K562 (cell line): ENCODE results near the gene TTBK1. TPM values are rescaled to one million over a fixed set of nuclear protein-coding genes. Genes with fewer than 3 reads are reported as not detected.

ENCODE experiments used
- ATAC-seq: fragments of 200-7000 bp; cut with Tn5 transposase; 3 replicates; pipeline ENCODE4 v1.9.1; 2020; ENCODE audit warnings: moderate library complexity
- BruUV-seq: library from RNA; stranded (reverse); fragments of 400-500 nt; replicated peaks from 2 replicates; lab custom pipeline; 2021; lab: Mats Ljungman, UMichigan
- CTCF ChIA-PET: fragments of 300-600 bp; formaldehyde crosslinking; extraction: SDS; loops from one replicate; lab custom pipeline; 2021; ENCODE audit warnings: low intra/inter-chr PET ratio; lab: Yijun Ruan, JAX
- POLR2A ChIA-PET: fragments of 300-600, 350-650 bp; sonication (Branson Sonifier 250); formaldehyde crosslinking; extraction: SDS; loops from one replicate; lab custom pipeline; 2021; ENCODE audit warnings: antibody characterized with exemption, inconsistent platforms; lab: Yijun Ruan, JAX
- DNase-seq, 4 experiments: peaks; one replicate each; pipeline versions ENCODE4 v3.0.0 to v3.0.0-alpha.2; 2011 to 2018; ENCODE audit warnings: low spot score in 3 of 4, mixed read lengths in 3 of 4; ENCODE audit errors: extremely low read depth in 1 of 4
- FAIRE-seq: peaks from 2 replicates; lab custom pipeline; 2011; peaks lifted over from hg19 to GRCh38; lab: Jason Lieb, UNC
- H2AFZ ChIP-seq: 2 replicates; pipeline ENCODE4 v1.6.0; 2011; ENCODE audit warnings: low read depth, low read length, control low read depth, inconsistent platforms
- H3K27ac ChIP-seq: fragments of 200-600 bp; 3 replicates; pipeline ENCODE4 v1.8.0; 2011; ENCODE audit warnings: low read depth, mild to moderate bottlenecking, control low read depth, inconsistent platforms, low read length, moderate library complexity, mixed read lengths; ENCODE audit errors: extremely low read depth
- H3K27me3 ChIP-seq, 2 experiments: fragments of 300-600 bp in 1 of 2; 2 replicates in 1 of 2; 3 replicates in 1 of 2; pipeline versions ENCODE4 v1.6.0 to v1.8.0; 2011; ENCODE audit warnings: inconsistent platforms in 2 of 2, low read length in 2 of 2, mild to moderate bottlenecking in 1 of 2, mixed read lengths in 1 of 2, moderate library complexity in 1 of 2; ENCODE audit not compliant: control insufficient read depth in 2 of 2, insufficient read depth in 2 of 2
- H3K36me3 ChIP-seq: fragments of 300-600 bp; 3 replicates; pipeline ENCODE4 v1.8.0; 2011; ENCODE audit warnings: mild to moderate bottlenecking, low read length, inconsistent platforms; ENCODE audit not compliant: control insufficient read depth, insufficient read depth
- H3K4me1 ChIP-seq, 2 experiments: fragments of 200-600 bp in 1 of 2; replicated peaks in 1 of 2; 2 replicates in 1 of 2; 3 replicates in 1 of 2; pipeline versions ENCODE4 v1.5.1 to v1.8.0; 2011; ENCODE audit warnings: inconsistent platforms in 2 of 2, low read length in 2 of 2, mild to moderate bottlenecking in 1 of 2, mixed read lengths in 1 of 2, moderate library complexity in 1 of 2; ENCODE audit not compliant: control insufficient read depth in 2 of 2, insufficient read depth in 2 of 2
- H3K4me2 ChIP-seq: 2 replicates; pipeline ENCODE4 v1.6.1; 2011; ENCODE audit warnings: low read length, control low read depth, inconsistent platforms, mixed read lengths; ENCODE audit not compliant: insufficient read depth
- H3K4me3 ChIP-seq: fragments of 200-600 bp; sonication (generic), shearing (Covaris generic); 2 replicates; pipeline ENCODE4 v1.5.1; 2016; ENCODE audit warnings: control low read depth, inconsistent platforms
- H3K79me2 ChIP-seq: fragments of 200-600 bp; 3 replicates; pipeline ENCODE4 v1.8.0; 2011; ENCODE audit warnings: low read length, inconsistent platforms; ENCODE audit not compliant: control insufficient read depth, insufficient read depth
- H3K9ac ChIP-seq, 2 experiments: 2 replicates each; pipeline versions ENCODE4 v1.6.0 to v1.6.1; 2011; ENCODE audit warnings: low read depth in 2 of 2, low read length in 2 of 2, control low read depth in 1 of 2, inconsistent platforms in 1 of 2, mild to moderate bottlenecking in 1 of 2, mixed read lengths in 1 of 2; ENCODE audit not compliant: insufficient read depth in 1 of 2
- H3K9me1 ChIP-seq: one replicate; pipeline ENCODE4 v1.6.0; 2011; ENCODE audit warnings: inconsistent platforms, mild to moderate bottlenecking, low read length, moderate library complexity; ENCODE audit not compliant: control insufficient read depth, insufficient read depth
- H3K9me3 ChIP-seq: replicated peaks from 2 replicates; pipeline ENCODE4 v1.5.1; 2011; ENCODE audit warnings: low read depth, low read length, inconsistent platforms; ENCODE audit not compliant: control insufficient read depth, insufficient read depth
- H4K20me1 ChIP-seq: replicated peaks from 2 replicates; pipeline ENCODE4 v1.6.1; 2011; ENCODE audit warnings: low read length, inconsistent platforms, mixed read lengths; ENCODE audit not compliant: control insufficient read depth, insufficient read depth
- ARID4B ChIP-seq: sonication (generic); formaldehyde crosslinking; IDR thresholded peaks from 2 replicates; pipeline ENCODE4 v1.8.0; 2022; ENCODE audit warnings: mild to moderate bottlenecking, missing genetic modification reagents
- FOXK2 ChIP-seq, 2 experiments: fragments of 450-650 bp; IDR thresholded peaks in 1 of 2; conservative IDR thresholded peaks in 1 of 2; 2 replicates each; pipeline ENCODE4 v1.6.1; 2016; ENCODE audit warnings: low read depth in 2 of 2, mild to moderate bottlenecking in 1 of 2
- HDAC6 ChIP-seq: IDR thresholded peaks from 2 replicates; pipeline ENCODE4 v1.6.1; 2012; ENCODE audit warnings: low read depth, mild to moderate bottlenecking, control low read depth, inconsistent platforms, low read length, moderate library complexity
- NCOA1 ChIP-seq: fragments of 450-650 bp; IDR thresholded peaks from 2 replicates; pipeline ENCODE4 v1.6.1; 2016; ENCODE audit warnings: low read depth
- POLR2A ChIP-seq: fragments of 450-650 bp; conservative IDR thresholded peaks from 2 replicates; pipeline ENCODE4 v1.6.1; 2016
- POLR2G ChIP-seq: fragments of 200-400 bp; formaldehyde crosslinking; IDR thresholded peaks from 2 replicates; pipeline ENCODE4 v1.6.1; 2017; ENCODE audit warnings: low read depth, mild to moderate bottlenecking, antibody characterized with exemption, low read length, moderate library complexity
- ZBTB43 ChIP-seq: sonication (generic); formaldehyde crosslinking; IDR thresholded peaks from 2 replicates; pipeline ENCODE4 v1.8.0; 2023; ENCODE audit warnings: mild to moderate bottlenecking, missing genetic modification reagents
- WGBS: fragments of 100-300 bp; shearing (Covaris generic); methylation state at CpG from one replicate; pipeline ENCODE4 v1.1.6; 2016; ENCODE audit warnings: low coverage, mixed read lengths; ENCODE audit not compliant: insufficient coverage; ENCODE audit errors: missing lambda C conversion rate; 5-methylcytosine and 5-hydroxymethylcytosine counted together
- in situ Hi-C: fragments of 300-500 bp; cut with MboI; formaldehyde crosslinking; loops from 4 replicates; pipeline ENCODE4 v1.15.0; 2018; ENCODE audit warnings: inconsistent platforms, mixed read lengths
- intact Hi-C: fragments of 100-400 bp; cut with micrococcal nuclease; formaldehyde crosslinking; loops from 2 replicates; pipeline ENCODE4 v1.14.2; 2022
- polyA plus RNA-seq, 8 experiments: library from polyadenylated mRNA; depleted of rRNA in 4 of 8; stranded (reverse) in 5 of 8; unstranded in 3 of 8; fragments of >200 nt; fragmentation: Nextera tagmentation in 2 of 8; fragmentation: Illumina TruSeq in 1 of 8; extraction: Ambion mirVana in 2 of 8; extraction: Trizol in 1 of 8; gene quantifications; 2 replicates each; pipeline versions ENCODE4 v1.2.1 to v1.2.3, GENCODE V29; 2011 to 2014; ENCODE audit warnings: inconsistent platforms in 1 of 8, missing spikeins in 1 of 8
- total RNA-seq, 7 experiments: library from RNA; depleted of rRNA in 6 of 7; stranded (reverse); fragments of >200 nt in 6 of 7; fragmentation: Illumina TruSeq in 2 of 7; extraction: Trizol in 2 of 7; gene quantifications; 2 replicates each; pipeline versions ENCODE4 v1.2.1 to v1.2.3, GENCODE V29; 2011 to 2021; ENCODE audit warnings: low replicate concordance in 1 of 7

The TTBK1 gene
- total and polyA plus RNA-seq, 9 of the 15 experiments (the other 6 are each of a cell fraction or from before 2014, with no cell fraction given) = not detected

- H3K36me3 ChIP-seq = 0 out of 3 replicates have a peak, but pooled peaks cover 4% of the 10 kb centered on the region
- H3K9me3 ChIP-seq = no peaks in the 10 kb centered on the region
- DNase-seq (no peak), ATAC-seq (no peak), FAIRE-seq (no peak)
- in situ Hi-C loops = no loop called here
- ChIA-PET CTCF (no interaction called here), POLR2A (interaction anchor here (0.6 to 1.0 kb wide), 3 partner anchors 15 to 24 kb away, joined by 3 read pairs; no protein-coding TSS in a partner anchor)
- no peak overlapping the region for H3K4me3 ChIP-seq
- H3K4me1 ChIP-seq = peaks cover 0 to 3% of the 10 kb centered on the region in 2 experiments; a peak in 2 of 5 replicates
- TF ChIP-seq POLR2G = 0 out of 2 replicates have a peak, but pooled peaks have one; percentile 3
- no peak for TF ChIP-seq POLR2A
- H3K9ac ChIP-seq = no peak overlapping the region
- no peaks in the 10 kb centered on the region; the same call in 1 of the 2 replicates for H4K20me1 ChIP-seq
- no peak overlapping the region for H2AFZ ChIP-seq
- H3K79me2 ChIP-seq = no peaks in the 10 kb centered on the region
- 73% methylated on average over 8 of the region's 8 CpGs for WGBS
- H3K4me2 ChIP-seq = no peak overlapping the region
- no peak overlapping the region for H3K27ac ChIP-seq
- BruUV-seq = no TSS peak
- H3K27me3 ChIP-seq = no peaks in the 10 kb centered on the region
- intact Hi-C loops = no loop called here
- no peaks in the 10 kb centered on the region for H3K9me1 ChIP-seq
Measured at GRCh38 chr6:43203718-43204095, 39.6 kb upstream of the TTBK1 start.

- Histone ChIP-seq H3K9ac (peak overlapping the region in 1 of 2 experiments; percentile 73; a peak in 2 of 4 replicates), H3K4me2 (no peak overlapping the region)
- POLR2A ChIA-PET = interaction anchor here (0.6 to 1.8 kb wide), 7 partner anchors 15 to 434 kb away, joined by 3 to 10 read pairs (median 3); partner anchors contain the start of gene DNPH1
- TF ChIP-seq FOXK2 (conservative IDR thresholded peaks at IDR 0.05 in 1 of 2, IDR thresholded peaks at IDR 0.05 in 1 of 2; ENCODE audit: low read depth in 2 of 2) (no peak), ZBTB43 (no peak), ARID4B (no peak), HDAC6 (no peak), NCOA1 (no peak)
Measured at GRCh38 chr6:43204271-43205105, 38.8 kb upstream of the TTBK1 start.

More at GRCh38 chr6:43204271-43205105, 38.8 kb upstream of the TTBK1 start:
- DNase-seq = no peak
- ATAC-seq = peak; percentile 23
- no peaks in the 10 kb centered on the region for H3K79me2 ChIP-seq
- no peaks in the 10 kb centered on the region for H3K27me3 ChIP-seq
- no peak for FAIRE-seq
- WGBS = 52% methylated on average over 23 of the region's 23 CpGs
- peaks cover 0 to 3% of the 10 kb centered on the region in 2 experiments; a peak in 1 of 5 replicates for H3K4me1 ChIP-seq
- no peaks in the 10 kb centered on the region for H3K9me3 ChIP-seq
- no peak overlapping the region for H3K4me3 ChIP-seq
- no peaks in the 10 kb centered on the region for H3K9me1 ChIP-seq
- no peaks in the 10 kb centered on the region; the same call in 1 of the 2 replicates for H4K20me1 ChIP-seq
- CTCF ChIA-PET = no interaction called here
- 0 out of 3 replicates have a peak, but pooled peaks cover 4% of the 10 kb centered on the region for H3K36me3 ChIP-seq
- intact Hi-C loops = no loop called here
- H2AFZ ChIP-seq = no peak overlapping the region
- no TSS peak for BruUV-seq
- H3K27ac ChIP-seq = no peak overlapping the region; the same call in 2 of the 3 replicates
- in situ Hi-C loops = no loop called here
